Activated T-helper 1 cell treated with anti-CD3 and anti-CD28 coated beads, Interleukin-12 subunit alpha, Interleukin-12 subunit beta, Interleukin-2, Interleukin-4 antibody, amounts not matched to agents 30 ng/mL and 10 ng/mL and 1 ng/mL, durations not matched to agents 14 hours and 24 hours and 36 hours (primary cell): ENCODE results near the gene ERICH6. TPM values are rescaled to one million over a fixed set of nuclear protein-coding genes. Genes with fewer than 3 reads are reported as not detected.
A peak's percentile ranks its signal among the peaks of the same experiment; 100 is the strongest.

Source experiments
- DNase-seq: peaks from one replicate; pipeline ENCODE4 v3.0.0; 2021; ENCODE audit warnings: low spot score
- H3K27ac Mint-ChIP-seq: one replicate; pipeline ENCODE4 v1.8.0; 2021; ENCODE audit warnings: mild to moderate bottlenecking, mixed read lengths
- H3K27me3 Mint-ChIP-seq: one replicate; pipeline ENCODE4 v1.8.0; 2022; ENCODE audit warnings: mild to moderate bottlenecking, moderate library complexity, mixed read lengths; ENCODE audit not compliant: insufficient read depth
- H3K36me3 Mint-ChIP-seq: one replicate; pipeline ENCODE4 v1.8.0; 2021; ENCODE audit warnings: low read depth, mixed read lengths
- H3K4me1 Mint-ChIP-seq: one replicate; pipeline ENCODE4 v1.8.0; 2021; ENCODE audit warnings: low read depth, mixed read lengths
- H3K4me3 Mint-ChIP-seq: one replicate; pipeline ENCODE4 v1.8.0; 2021; ENCODE audit warnings: mild to moderate bottlenecking, moderate library complexity, mixed read lengths
- H3K9me3 Mint-ChIP-seq: one replicate; pipeline ENCODE4 v1.8.0; 2021; ENCODE audit warnings: mixed read lengths
- intact Hi-C: fragments of 100-400 bp; cut with micrococcal nuclease; formaldehyde crosslinking; loops from one replicate; pipeline ENCODE4 v1.15.1; 2024
- total RNA-seq: library from RNA; stranded (reverse); gene quantifications from 2 replicates; pipeline ENCODE4 v1.2.3, GENCODE V29; 2022

Gene ERICH6
- total RNA-seq, 1 donor from 2014 or later = not detected

GRCh38 chr3:150697646-150698045 lies 6.1 kb downstream of the ERICH6 start:
- no peak overlapping the region for H3K4me3 Mint-ChIP-seq
- H3K9me3 Mint-ChIP-seq = peaks cover 4% of the 10 kb centered on the region
- intact Hi-C loops = no loop called here
- H3K27me3 Mint-ChIP-seq = peaks cover 5% of the 10 kb centered on the region
- DNase-seq = no peak
- no peaks in the 10 kb centered on the region for H3K36me3 Mint-ChIP-seq
- H3K4me1 Mint-ChIP-seq = peaks cover 9% of the 10 kb centered on the region
- no peak overlapping the region for H3K27ac Mint-ChIP-seq

GRCh38 chr3:150691414-150692040 lies 12.2 kb downstream of the ERICH6 start:
- H3K27ac Mint-ChIP-seq = no peak overlapping the region
- intact Hi-C loops = no loop called here
- peaks cover 8% of the 10 kb centered on the region for H3K9me3 Mint-ChIP-seq
- H3K4me1 Mint-ChIP-seq = no peaks in the 10 kb centered on the region
- H3K36me3 Mint-ChIP-seq = no peaks in the 10 kb centered on the region
- no peak for DNase-seq
- H3K4me3 Mint-ChIP-seq = no peak overlapping the region
- peaks cover 3% of the 10 kb centered on the region for H3K27me3 Mint-ChIP-seq

GRCh38 chr3:150687613-150688012 lies 16.1 kb downstream of the ERICH6 start:
- DNase-seq = no peak
- Mint-ChIP-seq H3K4me3 (no peak overlapping the region), H3K9me3 (peaks cover 4% of the 10 kb centered on the region), H3K27me3 (peaks cover 9% of the 10 kb centered on the region), H3K36me3 (no peaks in the 10 kb centered on the region), H3K4me1 (peaks cover 5% of the 10 kb centered on the region), H3K27ac (no peak overlapping the region)
- intact Hi-C loops = no loop called here

- Mint-ChIP-seq H3K9me3 (no peaks in the 10 kb centered on the region), H3K4me1 (peaks cover 24% of the 10 kb centered on the region), H3K27ac (no peak overlapping the region), H3K27me3 (peaks cover 5% of the 10 kb centered on the region), H3K4me3 (no peak overlapping the region), H3K36me3 (no peaks in the 10 kb centered on the region)
- no peak for DNase-seq
- intact Hi-C loops = loop anchor here (5.0 kb wide), 2 partner anchors 41 to 81 kb away; partner anchors contain the start of gene SELENOT
Measured at GRCh38 chr3:150682824-150683223, 20.9 kb downstream of the ERICH6 start.

- peaks cover 5% of the 10 kb centered on the region for H3K27me3 Mint-ChIP-seq
- no peak for DNase-seq
- intact Hi-C loops = loop anchor here (5.0 kb wide), 2 partner anchors 40 to 80 kb away; partner anchors contain the start of gene SELENOT
- peaks cover 24% of the 10 kb centered on the region for H3K4me1 Mint-ChIP-seq
- H3K9me3 Mint-ChIP-seq = no peaks in the 10 kb centered on the region
- H3K36me3 Mint-ChIP-seq = no peaks in the 10 kb centered on the region
- no peak overlapping the region for H3K4me3 Mint-ChIP-seq
- H3K27ac Mint-ChIP-seq = no peak overlapping the region
Measured at GRCh38 chr3:150682279-150682678, 21.4 kb downstream of the ERICH6 start.

- peaks cover 4% of the 10 kb centered on the region for H3K27me3 Mint-ChIP-seq
Measured at GRCh38 chr3:150681057-150681456, 22.7 kb downstream of the ERICH6 start.

GRCh38 chr3:150680562-150680961 lies 23.2 kb downstream of the ERICH6 start:
- Mint-ChIP-seq H3K36me3 (no peaks in the 10 kb centered on the region), H3K4me3 (no peak overlapping the region), H3K27ac (no peak overlapping the region), H3K27me3 (peaks cover 2% of the 10 kb centered on the region), H3K9me3 (peaks cover 9% of the 10 kb centered on the region), H3K4me1 (peaks cover 24% of the 10 kb centered on the region)
- DNase-seq = no peak
- intact Hi-C loops = loop anchor here (2.0 to 5.0 kb wide), 3 partner anchors 22 to 78 kb away; partner anchors contain the start of genes ERICH6 and SELENOT

More at GRCh38 chr3:150681057-150681456, 22.7 kb downstream of the ERICH6 start:
- peaks cover 4% of the 10 kb centered on the region for H3K9me3 Mint-ChIP-seq
- no peaks in the 10 kb centered on the region for H3K36me3 Mint-ChIP-seq
- no peak for DNase-seq
- H3K4me3 Mint-ChIP-seq = no peak overlapping the region
- intact Hi-C loops = loop anchor here (1.0 to 5.0 kb wide), 4 partner anchors 22 to 103 kb away; partner anchors contain the start of genes ERICH6 and SELENOT
- H3K4me1 Mint-ChIP-seq = peaks cover 24% of the 10 kb centered on the region
- H3K27ac Mint-ChIP-seq = peak overlapping the region; percentile 7

GRCh38 chr3:150675587-150675986 lies 28.1 kb downstream of the ERICH6 start:
- no peak overlapping the region for H3K27ac Mint-ChIP-seq
- H3K4me3 Mint-ChIP-seq = no peak overlapping the region
- H3K27me3 Mint-ChIP-seq = peaks cover 4% of the 10 kb centered on the region
- no peak for DNase-seq
- intact Hi-C loops = no loop called here
- H3K9me3 Mint-ChIP-seq = peaks cover 16% of the 10 kb centered on the region
- H3K4me1 Mint-ChIP-seq = peaks cover 3% of the 10 kb centered on the region
- H3K36me3 Mint-ChIP-seq = no peaks in the 10 kb centered on the region

- H3K9me3 Mint-ChIP-seq = peaks cover 16% of the 10 kb centered on the region
- peaks cover 12% of the 10 kb centered on the region for H3K27me3 Mint-ChIP-seq
- intact Hi-C loops = no loop called here
- H3K4me1 Mint-ChIP-seq = no peaks in the 10 kb centered on the region
- H3K27ac Mint-ChIP-seq = no peak overlapping the region
- no peaks in the 10 kb centered on the region for H3K36me3 Mint-ChIP-seq
- DNase-seq = no peak
- no peak overlapping the region for H3K4me3 Mint-ChIP-seq
Measured at GRCh38 chr3:150673966-150674365, 29.8 kb downstream of the ERICH6 start.

- H3K4me3 Mint-ChIP-seq = no peak overlapping the region
- H3K9me3 Mint-ChIP-seq = no peaks in the 10 kb centered on the region
- intact Hi-C loops = no loop called here
- no peaks in the 10 kb centered on the region for H3K36me3 Mint-ChIP-seq
- H3K27ac Mint-ChIP-seq = no peak overlapping the region
- peaks cover 28% of the 10 kb centered on the region for H3K27me3 Mint-ChIP-seq
- H3K4me1 Mint-ChIP-seq = peaks cover 23% of the 10 kb centered on the region
- DNase-seq = peak; percentile 8
Measured at GRCh38 chr3:150666167-150666566, 37.6 kb downstream of the ERICH6 start.

- Mint-ChIP-seq H3K4me1 (peaks cover 23% of the 10 kb centered on the region), H3K4me3 (no peak overlapping the region), H3K36me3 (no peaks in the 10 kb centered on the region), H3K27me3 (peaks cover 17% of the 10 kb centered on the region), H3K27ac (no peak overlapping the region), H3K9me3 (no peaks in the 10 kb centered on the region)
- intact Hi-C loops = no loop called here
- no peak for DNase-seq
Measured at GRCh38 chr3:150663461-150663860, 40.3 kb downstream of the ERICH6 start.

- DNase-seq = no peak
- H3K4me3 Mint-ChIP-seq = no peak overlapping the region
- no peaks in the 10 kb centered on the region for H3K9me3 Mint-ChIP-seq
- peaks cover 23% of the 10 kb centered on the region for H3K4me1 Mint-ChIP-seq
- H3K27me3 Mint-ChIP-seq = peaks cover 10% of the 10 kb centered on the region
- intact Hi-C loops = no loop called here
- H3K27ac Mint-ChIP-seq = no peak overlapping the region
- no peaks in the 10 kb centered on the region for H3K36me3 Mint-ChIP-seq
Measured at GRCh38 chr3:150662410-150663200, 41.1 kb downstream of the ERICH6 start.

GRCh38 chr3:150656316-150656715 lies 47.4 kb downstream of the ERICH6 start:
- no peak overlapping the region for H3K4me3 Mint-ChIP-seq
- H3K9me3 Mint-ChIP-seq = no peaks in the 10 kb centered on the region
- H3K4me1 Mint-ChIP-seq = no peaks in the 10 kb centered on the region
- peaks cover 5% of the 10 kb centered on the region for H3K27me3 Mint-ChIP-seq
- DNase-seq = no peak
- intact Hi-C loops = no loop called here
- no peaks in the 10 kb centered on the region for H3K36me3 Mint-ChIP-seq
- no peak overlapping the region for H3K27ac Mint-ChIP-seq
